BJ (cell line): ENCODE measurements around the gene KRTAP4-4. TPM values are rescaled to one million over a fixed set of nuclear protein-coding genes. Genes with fewer than 3 reads are reported as not detected.
"Not testable (repeated sequence)": the region's sequence is repeated elsewhere in the genome, so short reads cannot be mapped to it uniquely, and the experiment has no call there.

Experiments
- CTCF ChIA-PET: fragments of 350-600 bp; formaldehyde crosslinking; extraction: SDS; loops from one replicate; lab custom pipeline; 2021; ENCODE audit warnings: antibody characterized with exemption, inconsistent platforms; lab: Yijun Ruan, JAX
- POLR2A ChIA-PET: fragments of 300-600 bp; sonication (Branson Sonifier 250); formaldehyde crosslinking; extraction: SDS; loops from one replicate; lab custom pipeline; 2021; ENCODE audit warnings: antibody characterized with exemption; lab: Charles Lee
- DNase-seq: peaks from one replicate; pipeline ENCODE4 v3.0.0-alpha.2; 2011; ENCODE audit warnings: low read depth
- H3K27me3 ChIP-seq: 2 replicates; pipeline ENCODE4 v1.6.0; 2011; ENCODE audit warnings: low read length; ENCODE audit not compliant: control insufficient read depth, insufficient read depth
- H3K36me3 ChIP-seq: 2 replicates; pipeline ENCODE4 v1.5.1; 2011; ENCODE audit warnings: low read length; ENCODE audit not compliant: control insufficient read depth, insufficient read depth
- H3K4me3 ChIP-seq: 2 replicates; pipeline ENCODE4 v1.5.1; 2011; ENCODE audit warnings: low read depth, mild to moderate bottlenecking, control low read depth, low read length
- CTCF ChIP-seq: IDR thresholded peaks from 2 replicates; pipeline ENCODE4 v1.5.1; 2011; ENCODE audit warnings: low read depth, mild to moderate bottlenecking, control low read depth, inconsistent platforms, low read length, moderate library complexity; ENCODE audit not compliant: insufficient read depth
- polyA plus RNA-seq: library from polyadenylated mRNA; depleted of rRNA; stranded (reverse); fragments of >200 nt; gene quantifications from 2 replicates; pipeline ENCODE4 v1.2.3, GENCODE V29; 2011

Gene KRTAP4-4
- polyA plus RNA-seq, 1 experiment, result not detected

GRCh38 chr17:41163828-41164227 is 3.3 kb upstream of the KRTAP4-4 start:
- no peaks in the 10 kb centered on the region for H3K27me3 ChIP-seq
- CTCF ChIA-PET, result no interaction called here
- no peak for DNase-seq

GRCh38 chr17:41160190-41160589 is 358 bp downstream of the KRTAP4-4 start:
- H3K4me3 ChIP-seq, H3K27me3 ChIP-seq, H3K36me3 ChIP-seq, CTCF ChIA-PET, POLR2A ChIA-PET, DNase-seq: not testable (repeated sequence)

More at GRCh38 chr17:41163828-41164227, 3.3 kb upstream of the KRTAP4-4 start:
- Histone ChIP-seq H3K36me3 (no peaks in the 10 kb centered on the region), H3K4me3 (no peak overlapping the region)
- no peak for TF ChIP-seq CTCF
- POLR2A ChIA-PET, result no interaction called here

GRCh38 chr17:41153856-41154255 is 6.7 kb downstream of the KRTAP4-4 start:
- CTCF ChIA-PET, result no interaction called here
- DNase-seq, result no peak
- Histone ChIP-seq H3K4me3 (no peak overlapping the region), H3K36me3 (no peaks in the 10 kb centered on the region), H3K27me3 (no peaks in the 10 kb centered on the region)
- TF ChIP-seq CTCF, result no peak
- POLR2A ChIA-PET, result no interaction called here

DNA sequence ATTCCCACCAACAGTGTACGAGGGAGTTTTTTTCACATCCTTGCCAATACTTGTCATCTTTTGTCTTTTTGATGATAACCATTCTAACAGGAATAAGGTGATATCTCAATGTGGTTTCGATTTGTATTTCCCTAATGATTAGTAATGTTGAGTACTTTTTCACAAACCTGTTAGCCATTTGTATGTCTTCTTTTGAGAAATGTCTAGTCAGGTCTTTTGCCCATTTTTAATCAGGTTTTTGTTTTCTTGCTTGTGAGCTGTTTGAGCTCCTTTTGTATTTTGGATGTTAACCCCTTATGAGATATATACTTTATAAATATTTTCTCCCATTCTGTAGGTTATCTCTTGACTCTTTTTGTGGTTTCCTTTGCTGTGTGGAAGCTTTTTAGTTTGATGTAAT is 9.0 kb downstream of the KRTAP4-4 start:
- Histone ChIP-seq H3K36me3 (no peaks in the 10 kb centered on the region), H3K27me3 (no peaks in the 10 kb centered on the region), H3K4me3 (no peak overlapping the region)
- CTCF ChIA-PET, result no interaction called here
- TF ChIP-seq CTCF, result no peak
- no peak for DNase-seq
- POLR2A ChIA-PET, result no interaction called here

DNA sequence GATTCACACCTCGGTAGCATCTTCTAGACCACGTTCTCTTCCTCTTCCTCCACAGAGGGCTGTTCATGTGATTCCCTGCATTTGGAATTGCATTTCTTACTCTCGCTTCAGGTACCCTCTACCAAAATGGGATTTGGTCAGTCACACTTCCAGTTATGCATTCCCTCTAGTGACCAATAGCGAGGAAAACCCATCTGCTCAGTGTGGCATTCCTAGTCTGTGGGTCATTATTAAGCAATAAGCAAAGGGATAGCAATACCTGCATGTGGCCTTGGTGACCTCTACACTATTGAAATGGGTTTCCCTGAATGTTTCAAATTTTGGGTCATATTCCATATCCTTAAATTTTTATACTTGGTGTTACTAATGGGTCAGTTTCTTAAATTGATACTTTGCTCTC is 10.5 kb downstream of the KRTAP4-4 start:
- ChIA-PET POLR2A (no interaction called here), CTCF (no interaction called here)
- H3K4me3 ChIP-seq, result no peak overlapping the region
- H3K27me3 ChIP-seq, result no peaks in the 10 kb centered on the region
- no peaks in the 10 kb centered on the region for H3K36me3 ChIP-seq
- no peak for DNase-seq
- no peak for TF ChIP-seq CTCF

GRCh38 chr17:41149652-41149985 is 10.9 kb downstream of the KRTAP4-4 start, which contains the start of gene KRTAP4-5:
Gene KRTAP4-5, minus strand, starts transcription at chr17:41149825. Its CDS starts 58 bp downstream, at chr17:41149767.
- no peak for TF ChIP-seq CTCF
- Histone ChIP-seq H3K4me3 (no peak within 1 kb of the TSS), H3K27me3 (no peaks in the 10 kb centered on the region), H3K36me3 (no peaks in the 10 kb centered on the region)
- ChIA-PET POLR2A (no interaction called here), CTCF (no interaction called here)
- DNase-seq, result no peak

- H3K36me3 ChIP-seq, DNase-seq, POLR2A ChIA-PET, H3K4me3 ChIP-seq, CTCF ChIA-PET, H3K27me3 ChIP-seq: not testable (repeated sequence)
Measured at GRCh38 chr17:41148971-41149651, 11.4 kb downstream of the KRTAP4-4 start.
